Nephron progenitor cell (in vitro differentiated cells): Measurements from ENCODE around the gene UBE2R2.
A peak's percentile ranks its signal among the peaks of the same experiment; 100 is the strongest.

Experiments
- DNase-seq: peaks from one replicate; pipeline ENCODE4 v3.0.0; 2021
- H3K27ac Mint-ChIP-seq: 2 replicates; pipeline ENCODE4 v1.8.0; 2021; ENCODE audit warnings: mild to moderate bottlenecking, moderate library complexity, mixed read lengths
- H3K27me3 Mint-ChIP-seq: 2 replicates; pipeline ENCODE4 v1.8.0; 2021; ENCODE audit warnings: mild to moderate bottlenecking, low read depth, mixed read lengths; ENCODE audit not compliant: poor library complexity
- H3K36me3 Mint-ChIP-seq: 2 replicates; pipeline ENCODE4 v1.8.0; 2021; ENCODE audit warnings: low read depth, mixed read lengths
- H3K4me1 Mint-ChIP-seq: 2 replicates; pipeline ENCODE4 v1.8.0; 2021; ENCODE audit warnings: mixed read lengths
- H3K4me3 Mint-ChIP-seq: 2 replicates; pipeline ENCODE4 v1.8.0; 2021; ENCODE audit warnings: mild to moderate bottlenecking, moderate library complexity, mixed read lengths
- H3K9me3 Mint-ChIP-seq: 2 replicates; pipeline ENCODE4 v1.8.0; 2021; ENCODE audit warnings: mild to moderate bottlenecking, moderate library complexity, mixed read lengths
- CTCF ChIP-seq: fragments of 200-600 bp; sonication (generic); IDR thresholded peaks from 2 replicates; pipeline ENCODE4 v1.5.0; 2021; ENCODE audit warnings: antibody characterized with exemption

UBE2R2 gene

GRCh38 chr9:33813712-33814641, 3.0 kb upstream of the UBE2R2 start:
- peaks cover 33% of the 10 kb centered on the region for H3K4me1 Mint-ChIP-seq
- H3K9me3 Mint-ChIP-seq: no peaks in the 10 kb centered on the region
- no peak overlapping the region for H3K4me3 Mint-ChIP-seq
- peaks cover 7% of the 10 kb centered on the region for H3K27me3 Mint-ChIP-seq
- TF ChIP-seq CTCF: peak; percentile 73
- H3K27ac Mint-ChIP-seq: no peak overlapping the region
- DNase-seq: no peak
- peaks cover 4% of the 10 kb centered on the region for H3K36me3 Mint-ChIP-seq

GRCh38 chr9:33815781-33816180, 1.2 kb upstream of the UBE2R2 start:
- DNase-seq: no peak
- Mint-ChIP-seq H3K36me3 (peaks cover 16% of the 10 kb centered on the region), H3K4me3 (peak overlapping the region; percentile 80), H3K4me1 (peaks cover 42% of the 10 kb centered on the region), H3K9me3 (no peaks in the 10 kb centered on the region), H3K27ac (peak overlapping the region; percentile 98), H3K27me3 (no peaks in the 10 kb centered on the region)
- no peak for TF ChIP-seq CTCF

- Mint-ChIP-seq H3K9me3 (no peaks in the 10 kb centered on the region), H3K36me3 (peaks cover 26% of the 10 kb centered on the region), H3K4me3 (peak overlapping the region; percentile 97), H3K27ac (peak overlapping the region; percentile 61), H3K4me1 (peaks cover 48% of the 10 kb centered on the region), H3K27me3 (no peaks in the 10 kb centered on the region)
- DNase-seq: peak; percentile 69
- TF ChIP-seq CTCF: no peak
Observed at GRCh38 chr9:33817327-33818166, 587 bp downstream of the UBE2R2 start.

- DNase-seq: no peak
- no peak for TF ChIP-seq CTCF
- H3K4me1 Mint-ChIP-seq: peaks cover 48% of the 10 kb centered on the region
- H3K27me3 Mint-ChIP-seq: no peaks in the 10 kb centered on the region
- no peaks in the 10 kb centered on the region for H3K9me3 Mint-ChIP-seq
- H3K4me3 Mint-ChIP-seq: peak overlapping the region; percentile 97
- H3K27ac Mint-ChIP-seq: peak overlapping the region; percentile 98
- H3K36me3 Mint-ChIP-seq: peaks cover 30% of the 10 kb centered on the region
Observed at GRCh38 chr9:33818167-33818846, 1.3 kb downstream of the UBE2R2 start.

GRCh38 chr9:33818847-33819500, 2.0 kb downstream of the UBE2R2 start:
- H3K4me3 Mint-ChIP-seq: peak overlapping the region; percentile 97
- TF ChIP-seq CTCF: no peak
- H3K27ac Mint-ChIP-seq: peak overlapping the region; percentile 98
- peaks cover 46% of the 10 kb centered on the region for H3K4me1 Mint-ChIP-seq
- no peaks in the 10 kb centered on the region for H3K27me3 Mint-ChIP-seq
- peaks cover 6% of the 10 kb centered on the region for H3K9me3 Mint-ChIP-seq
- no peak for DNase-seq
- H3K36me3 Mint-ChIP-seq: peaks cover 37% of the 10 kb centered on the region
